ENCODE data around the gene INPP4B. TPM values are rescaled to one million over a fixed set of nuclear protein-coding genes. Genes with fewer than 3 reads are reported as not detected.
A peak's percentile ranks its signal among the peaks of the same experiment; 100 is the strongest.

The INPP4B gene
- polyA plus RNA-seq, 1 experiment, result 18.1 TPM

- peak; percentile 92 for DNase-seq (ENCODE audit: low read depth)
- POLR2A ChIA-PET, result interaction anchor here (0.5 to 0.6 kb wide), 3 partner anchors 354 to 532 kb away, joined by 5 read pairs; partner anchors contain the start of gene INPP4B
- CTCF ChIA-PET, result interaction anchor here (1.0 to 1.3 kb wide), 2 partner anchors 17 to 21 kb away, joined by 3 to 4 read pairs; no protein-coding TSS in a partner anchor
- Histone ChIP-seq H3K36me3 (ENCODE audit: control insufficient read depth, insufficient read depth, low read length) (peaks cover 3% of the 10 kb centered on the region), H3K27me3 (ENCODE audit: control insufficient read depth, insufficient read depth, low read length) (no peaks in the 10 kb centered on the region), H3K4me3 (ENCODE audit: low read depth, low read length) (no peak overlapping the region)
- TF ChIP-seq, protein P1, sequence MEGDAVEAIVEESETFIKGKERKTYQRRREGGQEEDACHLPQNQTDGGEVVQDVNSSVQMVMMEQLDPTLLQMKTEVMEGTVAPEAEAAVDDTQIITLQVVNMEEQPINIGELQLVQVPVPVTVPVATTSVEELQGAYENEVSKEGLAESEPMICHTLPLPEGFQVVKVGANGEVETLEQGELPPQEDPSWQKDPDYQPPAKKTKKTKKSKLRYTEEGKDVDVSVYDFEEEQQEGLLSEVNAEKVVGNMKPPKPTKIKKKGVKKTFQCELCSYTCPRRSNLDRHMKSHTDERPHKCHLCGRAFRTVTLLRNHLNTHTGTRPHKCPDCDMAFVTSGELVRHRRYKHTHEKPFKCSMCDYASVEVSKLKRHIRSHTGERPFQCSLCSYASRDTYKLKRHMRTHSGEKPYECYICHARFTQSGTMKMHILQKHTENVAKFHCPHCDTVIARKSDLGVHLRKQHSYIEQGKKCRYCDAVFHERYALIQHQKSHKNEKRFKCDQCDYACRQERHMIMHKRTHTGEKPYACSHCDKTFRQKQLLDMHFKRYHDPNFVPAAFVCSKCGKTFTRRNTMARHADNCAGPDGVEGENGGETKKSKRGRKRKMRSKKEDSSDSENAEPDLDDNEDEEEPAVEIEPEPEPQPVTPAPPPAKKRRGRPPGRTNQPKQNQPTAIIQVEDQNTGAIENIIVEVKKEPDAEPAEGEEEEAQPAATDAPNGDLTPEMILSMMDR (IDR thresholded peaks at IDR 0.05; ENCODE audit: insufficient read depth, low read depth, low read length), result no peak
Observed at GRCh38 chr4:142331646-142332045, 514.5 kb downstream of the INPP4B start.

GRCh38 chr4:142331132-142331531 lies 515.0 kb downstream of the INPP4B start:
- Histone ChIP-seq H3K36me3 (ENCODE audit: control insufficient read depth, insufficient read depth, low read length) (no peaks in the 10 kb centered on the region; the same call in 1 of the 2 replicates), H3K4me3 (ENCODE audit: low read depth, low read length) (no peak overlapping the region), H3K27me3 (ENCODE audit: control insufficient read depth, insufficient read depth, low read length) (no peaks in the 10 kb centered on the region)
- TF ChIP-seq, protein P1 (IDR thresholded peaks at IDR 0.05; ENCODE audit: insufficient read depth, low read depth, low read length), result no peak
- ChIA-PET POLR2A (interaction anchor here (0.6 kb wide), 2 partner anchors 515 to 532 kb away, joined by 5 read pairs; partner anchors contain the start of gene INPP4B), CTCF (interaction anchor here (1.0 to 1.3 kb wide), 2 partner anchors 18 to 21 kb away, joined by 3 to 4 read pairs; no protein-coding TSS in a partner anchor)
- DNase-seq (ENCODE audit: low read depth), result no peak

GRCh38 chr4:142330311-142330710 lies 515.8 kb downstream of the INPP4B start:
- ChIA-PET POLR2A (no interaction called here), CTCF (interaction anchor here (1.1 kb wide), 1 partner anchor 24 kb away, joined by 3 read pairs; no protein-coding TSS in a partner anchor)
- H3K27me3 ChIP-seq (ENCODE audit: control insufficient read depth, insufficient read depth, low read length), result no peaks in the 10 kb centered on the region
- H3K4me3 ChIP-seq (ENCODE audit: low read depth, low read length), result no peak overlapping the region
- no peaks in the 10 kb centered on the region; the same call in 1 of the 2 replicates for H3K36me3 ChIP-seq (ENCODE audit: control insufficient read depth, insufficient read depth, low read length)
- DNase-seq (ENCODE audit: low read depth), result no peak
- TF ChIP-seq, protein P1 (IDR thresholded peaks at IDR 0.05; ENCODE audit: insufficient read depth, low read depth, low read length), result no peak

DNA sequence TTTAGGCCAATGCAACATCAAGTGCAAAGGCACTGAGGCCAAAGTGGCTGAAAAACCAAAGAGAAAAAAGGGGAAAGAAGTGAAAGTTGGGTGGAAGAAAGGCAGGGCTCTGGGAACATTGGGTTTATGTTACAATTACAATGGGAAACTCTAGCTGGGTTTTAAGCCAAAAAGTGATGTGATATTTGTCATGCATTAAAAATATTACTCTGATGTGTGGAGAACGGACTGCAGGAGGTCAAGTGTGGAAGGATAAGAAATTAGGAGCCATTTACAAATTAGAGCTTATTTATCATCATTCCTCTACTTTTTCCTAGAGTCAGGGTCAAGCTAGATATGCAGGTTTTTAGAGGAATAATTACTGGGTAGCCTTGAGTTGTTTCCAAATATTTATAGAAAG lies 516.8 kb downstream of the INPP4B start:
- TF ChIP-seq, protein P1 (IDR thresholded peaks at IDR 0.05; ENCODE audit: insufficient read depth, low read depth, low read length), result no peak

DNA sequence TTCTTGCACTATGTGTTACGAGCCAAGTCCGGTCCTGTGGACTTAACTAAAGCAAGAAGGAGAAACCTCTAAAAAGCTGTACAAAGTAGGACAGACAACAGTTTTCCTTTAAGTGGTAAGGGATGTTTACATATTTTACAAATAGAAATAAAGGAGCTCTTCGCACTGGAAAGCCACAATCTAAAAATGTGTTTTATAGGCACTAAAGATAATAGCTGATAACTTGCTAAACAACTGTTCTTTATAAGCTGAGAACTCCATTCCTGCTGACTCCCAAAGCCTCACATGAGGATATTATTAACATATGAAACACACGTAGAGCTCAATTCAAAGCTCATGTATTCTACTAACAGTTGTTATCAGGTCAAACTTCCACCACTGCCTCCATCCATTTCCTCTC lies 519.9 kb downstream of the INPP4B start:
- no peaks in the 10 kb centered on the region for H3K27me3 ChIP-seq (ENCODE audit: control insufficient read depth, insufficient read depth, low read length)
- DNase-seq (ENCODE audit: low read depth), result no peak
- TF ChIP-seq, protein P1 (IDR thresholded peaks at IDR 0.05; ENCODE audit: insufficient read depth, low read depth, low read length), result no peak
- no peaks in the 10 kb centered on the region for H3K36me3 ChIP-seq (ENCODE audit: control insufficient read depth, insufficient read depth, low read length)
- H3K4me3 ChIP-seq (ENCODE audit: low read depth, low read length), result no peak overlapping the region
- CTCF ChIA-PET, result interaction anchor here (1.1 kb wide), 1 partner anchor 48 kb away, joined by 3 read pairs; no protein-coding TSS in a partner anchor
- POLR2A ChIA-PET, result no interaction called here

More for the DNA sequence above, 516.8 kb downstream of the INPP4B start:
- no peaks in the 10 kb centered on the region; the same call in 1 of the 2 replicates for H3K36me3 ChIP-seq (ENCODE audit: control insufficient read depth, insufficient read depth, low read length)
- H3K4me3 ChIP-seq (ENCODE audit: low read depth, low read length), result no peak overlapping the region
- H3K27me3 ChIP-seq (ENCODE audit: control insufficient read depth, insufficient read depth, low read length), result no peaks in the 10 kb centered on the region
- DNase-seq (ENCODE audit: low read depth), result no peak
- ChIA-PET CTCF (interaction anchor here (1.1 to 1.3 kb wide), 2 partner anchors 23 to 44 kb away, joined by 3 read pairs; no protein-coding TSS in a partner anchor), POLR2A (no interaction called here)
